Neural cell (in vitro differentiated cells): ENCODE data around the gene CHST8. TPM values are rescaled to one million over a fixed set of nuclear protein-coding genes. Genes with fewer than 3 reads are reported as not detected.

Experiments used
- H2AFZ ChIP-seq: fragments of 200-600, 300-800 bp; sonication (generic), shearing (Covaris generic); 2 replicates; pipeline ENCODE4 v1.6.0; 2014; ENCODE audit warnings: low read depth, mild to moderate bottlenecking, antibody characterized with exemption, low read length, moderate library complexity
- H3F3A ChIP-seq: fragments of 200-600 bp; shearing (Covaris generic); 2 replicates; pipeline ENCODE4 v1.6.1; 2016; ENCODE audit warnings: mild to moderate bottlenecking, moderate library complexity, mixed read lengths, antibody characterized with exemption, low read length; ENCODE audit not compliant: insufficient read depth, poor library complexity, severe bottlenecking
- H3K27ac ChIP-seq: fragments of 200-600, 300-800 bp; sonication (generic), shearing (Covaris generic); 2 replicates; pipeline ENCODE4 v1.5.1; 2014; ENCODE audit warnings: mild to moderate bottlenecking, low read length, moderate library complexity
- H3K27me3 ChIP-seq: fragments of 300-800, 200-600 bp; sonication (generic), shearing (Covaris generic); 2 replicates; pipeline ENCODE4 v1.6.0; 2014; ENCODE audit warnings: mild to moderate bottlenecking, low read depth, low read length, moderate library complexity; ENCODE audit not compliant: insufficient read depth
- H3K36me3 ChIP-seq: fragments of 300-800, 200-600 bp; sonication (generic), shearing (Covaris generic); 2 replicates; pipeline ENCODE4 v1.5.1; 2014; ENCODE audit warnings: mild to moderate bottlenecking, antibody characterized with exemption, low read length, moderate library complexity; ENCODE audit not compliant: insufficient read depth
- H3K4me2 ChIP-seq: fragments of 300-800, 200-600 bp; sonication (generic), shearing (Covaris generic); 2 replicates; pipeline ENCODE4 v1.6.0; 2014; ENCODE audit warnings: mild to moderate bottlenecking, low read length
- H3K4me3 ChIP-seq: fragments of 300-800, 200-600 bp; sonication (generic), shearing (Covaris generic); 2 replicates; pipeline ENCODE4 v1.5.1; 2014; ENCODE audit warnings: mild to moderate bottlenecking, low read length, moderate library complexity
- H3K79me2 ChIP-seq: fragments of 200-600 bp; shearing (Covaris generic); replicated peaks from 2 replicates; pipeline ENCODE4 v1.6.0; 2014; ENCODE audit warnings: mild to moderate bottlenecking, low read length, moderate library complexity; ENCODE audit not compliant: insufficient read depth
- H3K9ac ChIP-seq: fragments of 300-800, 200-600 bp; sonication (generic), shearing (Covaris generic); 2 replicates; pipeline ENCODE4 v1.6.1; 2016; ENCODE audit warnings: mild to moderate bottlenecking, low read length, mixed read lengths
- H3K9me2 ChIP-seq: fragments of 200-600 bp; shearing (Covaris generic); 2 replicates; pipeline ENCODE4 v1.6.1; 2016; ENCODE audit warnings: mild to moderate bottlenecking, low read length, mixed read lengths; ENCODE audit not compliant: insufficient read depth
- H3K9me3 ChIP-seq: fragments of 200-600, 300-800 bp; sonication (generic), shearing (Covaris generic); 2 replicates; pipeline ENCODE4 v1.6.1; 2016; ENCODE audit warnings: mild to moderate bottlenecking, mixed run types, low read length, moderate library complexity, mixed read lengths
- H4K20me1 ChIP-seq: fragments of 200-600 bp; shearing (Covaris generic); 2 replicates; pipeline ENCODE4 v1.6.1; 2016; ENCODE audit warnings: mild to moderate bottlenecking, mixed run types; ENCODE audit not compliant: insufficient read depth
- EP300 ChIP-seq: fragments of 450-650 bp; conservative IDR thresholded peaks from 2 replicates; pipeline ENCODE4 v1.6.1; 2014; ENCODE audit warnings: antibody characterized with exemption, mild to moderate bottlenecking, moderate library complexity; ENCODE audit not compliant: poor library complexity, severe bottlenecking
- EZH2 ChIP-seq: fragments of 200-600, 300-800 bp; shearing (Covaris generic), sonication (generic); IDR thresholded peaks from 2 replicates; pipeline ENCODE4 v1.6.1; 2014; ENCODE audit warnings: antibody characterized with exemption, low read length, borderline replicate concordance, mild to moderate bottlenecking; ENCODE audit not compliant: insufficient read depth, poor library complexity, severe bottlenecking
- MXI1 ChIP-seq: fragments of 450-650 bp; conservative IDR thresholded peaks from 2 replicates; pipeline ENCODE4 v1.6.1; 2014; ENCODE audit warnings: antibody characterized with exemption, mild to moderate bottlenecking; ENCODE audit not compliant: poor library complexity, severe bottlenecking
- POLR2AphosphoS5 ChIP-seq: IDR thresholded peaks from 2 replicates; pipeline ENCODE4 v1.6.1; 2012
- RAD21 ChIP-seq: fragments of 450-650 bp; conservative IDR thresholded peaks from 2 replicates; pipeline ENCODE4 v1.6.1; 2014; ENCODE audit warnings: antibody characterized with exemption, mild to moderate bottlenecking, moderate library complexity
- SMC3 ChIP-seq: fragments of 450-650 bp; conservative IDR thresholded peaks from 2 replicates; pipeline ENCODE4 v1.6.1; 2014; ENCODE audit warnings: antibody characterized with exemption, mild to moderate bottlenecking, moderate library complexity; ENCODE audit not compliant: poor library complexity
- TAF1 ChIP-seq: IDR thresholded peaks from 2 replicates; pipeline ENCODE4 v1.6.1; 2012; ENCODE audit warnings: low read depth
- polyA plus RNA-seq: library from polyadenylated mRNA; depleted of rRNA; stranded (reverse); fragments of >200 nt; gene quantifications from 2 replicates; pipeline ENCODE4 v1.2.3, GENCODE V29; 2014
- TF ChIP-seq, protein P1 (sequence below): fragments of 450-650 bp; IDR thresholded peaks from 2 replicates; pipeline ENCODE4 v1.5.1; 2014; ENCODE audit warnings: antibody characterized with exemption, mild to moderate bottlenecking, moderate library complexity; ENCODE audit not compliant: poor library complexity, severe bottlenecking
- TF ChIP-seq, protein P2 (sequence below): IDR thresholded peaks from 2 replicates; pipeline ENCODE4 v1.6.1; 2012; ENCODE audit warnings: borderline replicate concordance

CHST8 gene
- polyA plus RNA-seq, 1 donor from 2014 or later: 7.1 TPM

GRCh38 chr19:33679696-33680095 lies 57.9 kb downstream of the CHST8 start:
- Histone ChIP-seq H3K4me3 (no peak overlapping the region), H3K27me3 (peaks cover 47% of the 10 kb centered on the region), H3K36me3 (no peaks in the 10 kb centered on the region), H3K9ac (no peak overlapping the region), H2AFZ (no peak overlapping the region), H3K9me3 (peaks cover 3% of the 10 kb centered on the region), H3K9me2 (no peaks in the 10 kb centered on the region), H3K27ac (no peak overlapping the region), H3F3A (no peaks in the 10 kb centered on the region), H3K79me2 (no peaks in the 10 kb centered on the region), H4K20me1 (no peaks in the 10 kb centered on the region), H3K4me2 (no peak overlapping the region)
- TF ChIP-seq SMC3: no peak
- TF ChIP-seq EP300: no peak
- TF ChIP-seq EZH2: no peak
- TF ChIP-seq RAD21: no peak
- TF ChIP-seq, protein P1, sequence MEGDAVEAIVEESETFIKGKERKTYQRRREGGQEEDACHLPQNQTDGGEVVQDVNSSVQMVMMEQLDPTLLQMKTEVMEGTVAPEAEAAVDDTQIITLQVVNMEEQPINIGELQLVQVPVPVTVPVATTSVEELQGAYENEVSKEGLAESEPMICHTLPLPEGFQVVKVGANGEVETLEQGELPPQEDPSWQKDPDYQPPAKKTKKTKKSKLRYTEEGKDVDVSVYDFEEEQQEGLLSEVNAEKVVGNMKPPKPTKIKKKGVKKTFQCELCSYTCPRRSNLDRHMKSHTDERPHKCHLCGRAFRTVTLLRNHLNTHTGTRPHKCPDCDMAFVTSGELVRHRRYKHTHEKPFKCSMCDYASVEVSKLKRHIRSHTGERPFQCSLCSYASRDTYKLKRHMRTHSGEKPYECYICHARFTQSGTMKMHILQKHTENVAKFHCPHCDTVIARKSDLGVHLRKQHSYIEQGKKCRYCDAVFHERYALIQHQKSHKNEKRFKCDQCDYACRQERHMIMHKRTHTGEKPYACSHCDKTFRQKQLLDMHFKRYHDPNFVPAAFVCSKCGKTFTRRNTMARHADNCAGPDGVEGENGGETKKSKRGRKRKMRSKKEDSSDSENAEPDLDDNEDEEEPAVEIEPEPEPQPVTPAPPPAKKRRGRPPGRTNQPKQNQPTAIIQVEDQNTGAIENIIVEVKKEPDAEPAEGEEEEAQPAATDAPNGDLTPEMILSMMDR: no peak
- TF ChIP-seq POLR2AphosphoS5: no peak
- TF ChIP-seq, protein P2, sequence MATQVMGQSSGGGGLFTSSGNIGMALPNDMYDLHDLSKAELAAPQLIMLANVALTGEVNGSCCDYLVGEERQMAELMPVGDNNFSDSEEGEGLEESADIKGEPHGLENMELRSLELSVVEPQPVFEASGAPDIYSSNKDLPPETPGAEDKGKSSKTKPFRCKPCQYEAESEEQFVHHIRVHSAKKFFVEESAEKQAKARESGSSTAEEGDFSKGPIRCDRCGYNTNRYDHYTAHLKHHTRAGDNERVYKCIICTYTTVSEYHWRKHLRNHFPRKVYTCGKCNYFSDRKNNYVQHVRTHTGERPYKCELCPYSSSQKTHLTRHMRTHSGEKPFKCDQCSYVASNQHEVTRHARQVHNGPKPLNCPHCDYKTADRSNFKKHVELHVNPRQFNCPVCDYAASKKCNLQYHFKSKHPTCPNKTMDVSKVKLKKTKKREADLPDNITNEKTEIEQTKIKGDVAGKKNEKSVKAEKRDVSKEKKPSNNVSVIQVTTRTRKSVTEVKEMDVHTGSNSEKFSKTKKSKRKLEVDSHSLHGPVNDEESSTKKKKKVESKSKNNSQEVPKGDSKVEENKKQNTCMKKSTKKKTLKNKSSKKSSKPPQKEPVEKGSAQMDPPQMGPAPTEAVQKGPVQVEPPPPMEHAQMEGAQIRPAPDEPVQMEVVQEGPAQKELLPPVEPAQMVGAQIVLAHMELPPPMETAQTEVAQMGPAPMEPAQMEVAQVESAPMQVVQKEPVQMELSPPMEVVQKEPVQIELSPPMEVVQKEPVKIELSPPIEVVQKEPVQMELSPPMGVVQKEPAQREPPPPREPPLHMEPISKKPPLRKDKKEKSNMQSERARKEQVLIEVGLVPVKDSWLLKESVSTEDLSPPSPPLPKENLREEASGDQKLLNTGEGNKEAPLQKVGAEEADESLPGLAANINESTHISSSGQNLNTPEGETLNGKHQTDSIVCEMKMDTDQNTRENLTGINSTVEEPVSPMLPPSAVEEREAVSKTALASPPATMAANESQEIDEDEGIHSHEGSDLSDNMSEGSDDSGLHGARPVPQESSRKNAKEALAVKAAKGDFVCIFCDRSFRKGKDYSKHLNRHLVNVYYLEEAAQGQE: no peak
- TF ChIP-seq TAF1: no peak
- TF ChIP-seq MXI1: no peak

- Histone ChIP-seq H3K27me3 (peaks cover 62% of the 10 kb centered on the region), H3K9ac (no peak overlapping the region), H3K9me3 (peaks cover 3% of the 10 kb centered on the region), H3K4me2 (no peak overlapping the region), H3K79me2 (no peaks in the 10 kb centered on the region), H3K27ac (no peak overlapping the region), H3F3A (no peaks in the 10 kb centered on the region), H3K4me3 (no peak overlapping the region), H3K9me2 (no peaks in the 10 kb centered on the region), H2AFZ (no peak overlapping the region), H3K36me3 (no peaks in the 10 kb centered on the region), H4K20me1 (no peaks in the 10 kb centered on the region)
- TF ChIP-seq EZH2 (no peak), MXI1 (no peak), POLR2AphosphoS5 (no peak), EP300 (no peak), SMC3 (no peak), RAD21 (no peak)
- TF ChIP-seq, protein P1: no peak
- TF ChIP-seq, protein P2: no peak
These were observed 59.4 kb downstream of the CHST8 start for GRCh38 chr19:33681081-33681680.
